CD8-positive, alpha-beta memory T cell (primary cell): Measurements from ENCODE around the gene TARDBP. TPM values are rescaled to one million over a fixed set of nuclear protein-coding genes. Genes with fewer than 3 reads are reported as not detected.
"Not testable (repeated sequence)": the region's sequence is repeated elsewhere in the genome, so short reads cannot be mapped to it uniquely, and the experiment has no call there.

Experiments
- CTCF ChIA-PET: fragments of 350-600 bp; sonication (Branson Sonifier 250); formaldehyde crosslinking; loops from one replicate; lab custom pipeline; 2021; ENCODE audit warnings: antibody characterized with exemption; lab: Charles Lee
- POLR2A ChIA-PET: fragments of 350-600 bp; sonication (Branson Sonifier 250); formaldehyde crosslinking; loops from one replicate; lab custom pipeline; 2021; ENCODE audit warnings: antibody characterized with exemption; lab: Charles Lee
- DNase-seq, 5 donors: peaks; one replicate each; pipeline versions ENCODE4 v3.0.0 to v3.0.0-alpha.2; 2020 to 2022; ENCODE audit warnings: mixed read lengths in 1 of 5
- H3K27ac ChIP-seq: one replicate; pipeline ENCODE4 v1.7.0; 2013; ENCODE audit warnings: low read depth, mild to moderate bottlenecking, low read length, moderate library complexity
- H3K27me3 ChIP-seq: 2 replicates; pipeline ENCODE4 v1.7.0; 2013; ENCODE audit warnings: low read length, mild to moderate bottlenecking; ENCODE audit not compliant: insufficient read depth, poor library complexity, severe bottlenecking
- H3K36me3 ChIP-seq: 2 replicates; pipeline ENCODE4 v1.7.0; 2013; ENCODE audit warnings: mild to moderate bottlenecking, low read length, moderate library complexity; ENCODE audit not compliant: insufficient read depth
- H3K4me1 ChIP-seq: 2 replicates; pipeline ENCODE4 v1.7.0; 2013; ENCODE audit warnings: mild to moderate bottlenecking, low read length, moderate library complexity; ENCODE audit not compliant: insufficient read depth
- H3K4me3 ChIP-seq: 2 replicates; pipeline ENCODE4 v1.7.0; 2013; ENCODE audit warnings: mild to moderate bottlenecking, low read length
- H3K9me3 ChIP-seq: 2 replicates; pipeline ENCODE4 v1.7.0; 2013; ENCODE audit warnings: mild to moderate bottlenecking, low read length
- H3K27ac Mint-ChIP-seq, 8 donors: one replicate each; pipeline ENCODE4 v1.8.0; 2020 to 2021; ENCODE audit warnings: mixed read lengths in 8 of 8, mild to moderate bottlenecking in 6 of 8, inconsistent platforms in 3 of 8, moderate library complexity in 3 of 8
- H3K27me3 Mint-ChIP-seq, 2 donors: one replicate each; pipeline ENCODE4 v1.8.0; 2020 to 2021; ENCODE audit warnings: mixed read lengths in 2 of 2, mild to moderate bottlenecking in 1 of 2, moderate library complexity in 1 of 2
- H3K36me3 Mint-ChIP-seq, 3 donors: one replicate each; pipeline ENCODE4 v1.8.0; 2020 to 2021; ENCODE audit warnings: mixed read lengths in 3 of 3, inconsistent platforms in 1 of 3, mild to moderate bottlenecking in 1 of 3
- H3K4me1 Mint-ChIP-seq, 3 donors: one replicate each; pipeline ENCODE4 v1.8.0; 2020 to 2021; ENCODE audit warnings: mixed read lengths in 3 of 3, inconsistent platforms in 1 of 3, mild to moderate bottlenecking in 1 of 3
- H3K4me3 Mint-ChIP-seq, 7 donors: one replicate each; pipeline ENCODE4 v1.8.0; 2020 to 2021; ENCODE audit warnings: mixed read lengths in 7 of 7, mild to moderate bottlenecking in 6 of 7, moderate library complexity in 4 of 7, inconsistent platforms in 2 of 7
- H3K9me3 Mint-ChIP-seq, 5 donors: one replicate each; pipeline ENCODE4 v1.8.0; 2020 to 2022; ENCODE audit warnings: mixed read lengths in 5 of 5, mild to moderate bottlenecking in 3 of 5, moderate library complexity in 2 of 5, inconsistent platforms in 1 of 5
- polyA plus RNA-seq: library from polyadenylated mRNA; unstranded; fragments of 300-500 nt; fragmentation: Illumina TruSeq; gene quantifications from one replicate; pipeline ENCODE4 v1.2.3, GENCODE V29; 2021
- total RNA-seq, 2 experiments: library from RNA; stranded (reverse); gene quantifications; one replicate each; pipeline ENCODE4 v1.2.3, GENCODE V29; 2021

TARDBP gene
- total and polyA plus RNA-seq, 3 experiments from 2014 or later = 74.5 to 239 (median 215) TPM

- POLR2A ChIA-PET = no interaction called here
Measured at GRCh38 chr1:11039351-11040104, 27.1 kb downstream of the TARDBP start.

GRCh38 chr1:11040105-11040429 is 27.6 kb downstream of the TARDBP start:
- H3K27me3 Mint-ChIP-seq, H3K9me3 ChIP-seq, POLR2A ChIA-PET, H3K9me3 Mint-ChIP-seq, H3K27me3 ChIP-seq, CTCF ChIA-PET, H3K27ac Mint-ChIP-seq, H3K4me1 ChIP-seq, H3K4me3 ChIP-seq, H3K36me3 ChIP-seq, H3K27ac ChIP-seq, DNase-seq, H3K4me3 Mint-ChIP-seq, H3K4me1 Mint-ChIP-seq, H3K36me3 Mint-ChIP-seq: not testable (repeated sequence)

More at GRCh38 chr1:11039351-11040104, 27.1 kb downstream of the TARDBP start:
- CTCF ChIA-PET = interaction anchor here (1.3 to 3.7 kb wide), 4 partner anchors 21 to 606 kb away, joined by 3 to 30 read pairs (median 20); partner anchors contain the start of genes MTOR and SRM
- H3K27ac Mint-ChIP-seq = no peak overlapping the region
- H3K27me3 Mint-ChIP-seq = peaks cover 4 to 9% of the 10 kb centered on the region in 2 donors
- no peaks in the 10 kb centered on the region for H3K36me3 Mint-ChIP-seq
- peaks cover 6 to 8% (median 7%) of the 10 kb centered on the region in 3 donors for H3K4me1 Mint-ChIP-seq
- no peaks in the 10 kb centered on the region for H3K9me3 Mint-ChIP-seq
- Histone ChIP-seq H3K27ac (no peak overlapping the region), H3K4me1 (peaks cover 7% of the 10 kb centered on the region), H3K9me3 (no peaks in the 10 kb centered on the region), H3K27me3 (peaks cover 4% of the 10 kb centered on the region), H3K4me3 (no peak overlapping the region), H3K36me3 (no peaks in the 10 kb centered on the region)
- H3K4me3 Mint-ChIP-seq = no peak overlapping the region
- no peak for DNase-seq

- no peaks in the 10 kb centered on the region for H3K9me3 Mint-ChIP-seq
- no peak for DNase-seq
- H3K4me1 ChIP-seq = peaks cover 7% of the 10 kb centered on the region
- H3K36me3 Mint-ChIP-seq = no peaks in the 10 kb centered on the region
- H3K27me3 ChIP-seq = peaks cover 4% of the 10 kb centered on the region
- H3K27ac Mint-ChIP-seq = no peak overlapping the region
- no peaks in the 10 kb centered on the region for H3K36me3 ChIP-seq
- no peaks in the 10 kb centered on the region for H3K9me3 ChIP-seq
- no peak overlapping the region for H3K4me3 ChIP-seq
- POLR2A ChIA-PET = no interaction called here
- peaks cover 4 to 9% of the 10 kb centered on the region in 2 donors for H3K27me3 Mint-ChIP-seq
- H3K4me1 Mint-ChIP-seq = peaks cover 6 to 8% (median 7%) of the 10 kb centered on the region in 3 donors
- H3K27ac ChIP-seq = no peak overlapping the region
- CTCF ChIA-PET = no interaction called here
- H3K4me3 Mint-ChIP-seq = no peak overlapping the region
Measured at GRCh38 chr1:11041048-11041447, 28.6 kb downstream of the TARDBP start.

- ChIA-PET CTCF (no interaction called here), POLR2A (no interaction called here)
- Mint-ChIP-seq H3K9me3 (no peaks in the 10 kb centered on the region), H3K27ac (no peak overlapping the region), H3K4me3 (no peak overlapping the region), H3K27me3 (peaks cover 4 to 9% of the 10 kb centered on the region in 2 donors), H3K4me1 (peaks cover 6 to 8% (median 7%) of the 10 kb centered on the region in 3 donors), H3K36me3 (no peaks in the 10 kb centered on the region)
- DNase-seq = no peak
- Histone ChIP-seq H3K4me1 (peaks cover 7% of the 10 kb centered on the region), H3K9me3 (no peaks in the 10 kb centered on the region), H3K27ac (no peak overlapping the region), H3K27me3 (peaks cover 4% of the 10 kb centered on the region), H3K4me3 (no peak overlapping the region), H3K36me3 (no peaks in the 10 kb centered on the region)
Measured at GRCh38 chr1:11042065-11042464, 29.6 kb downstream of the TARDBP start.

- H3K4me1 ChIP-seq = no peaks in the 10 kb centered on the region
- no peaks in the 10 kb centered on the region for H3K9me3 ChIP-seq
- H3K27ac ChIP-seq = no peak overlapping the region
- CTCF ChIA-PET = interaction anchor here (1.0 kb wide), 1 partner anchor 601 kb away, joined by 3 read pairs; no protein-coding TSS in a partner anchor
- peak overlapping the region in 1 of 8 donors; percentile 57 for H3K27ac Mint-ChIP-seq
- H3K4me3 ChIP-seq = no peak overlapping the region
- POLR2A ChIA-PET = no interaction called here
- H3K27me3 ChIP-seq = peaks cover 4% of the 10 kb centered on the region
- no peaks in the 10 kb centered on the region for H3K36me3 Mint-ChIP-seq
- no peaks in the 10 kb centered on the region for H3K4me1 Mint-ChIP-seq
- no peak overlapping the region for H3K4me3 Mint-ChIP-seq
- no peaks in the 10 kb centered on the region for H3K9me3 Mint-ChIP-seq
- no peak for DNase-seq
- no peaks in the 10 kb centered on the region for H3K36me3 ChIP-seq
- H3K27me3 Mint-ChIP-seq = no peaks in the 10 kb centered on the region
Measured at GRCh38 chr1:11042995-11043874, 30.8 kb downstream of the TARDBP start.

GRCh38 chr1:11044086-11044848 is 31.8 kb downstream of the TARDBP start:
- no peak overlapping the region for H3K27ac Mint-ChIP-seq
- no peak overlapping the region for H3K27ac ChIP-seq
- H3K4me1 Mint-ChIP-seq = no peaks in the 10 kb centered on the region
- peaks cover under 1% of the 10 kb centered on the region for H3K27me3 ChIP-seq
- no peaks in the 10 kb centered on the region for H3K27me3 Mint-ChIP-seq
- no peaks in the 10 kb centered on the region for H3K9me3 Mint-ChIP-seq
- POLR2A ChIA-PET = no interaction called here
- CTCF ChIA-PET = no interaction called here
- no peak for DNase-seq
- no peaks in the 10 kb centered on the region for H3K36me3 Mint-ChIP-seq
- no peak overlapping the region for H3K4me3 ChIP-seq
- no peaks in the 10 kb centered on the region for H3K36me3 ChIP-seq
- no peak overlapping the region for H3K4me3 Mint-ChIP-seq
- H3K9me3 ChIP-seq = no peaks in the 10 kb centered on the region
- no peaks in the 10 kb centered on the region for H3K4me1 ChIP-seq

GRCh38 chr1:11044849-11045427 is 32.5 kb downstream of the TARDBP start:
- no peaks in the 10 kb centered on the region for H3K4me1 Mint-ChIP-seq
- no peaks in the 10 kb centered on the region for H3K27me3 ChIP-seq
- H3K27me3 Mint-ChIP-seq = no peaks in the 10 kb centered on the region
- no peaks in the 10 kb centered on the region for H3K4me1 ChIP-seq
- CTCF ChIA-PET = interaction anchor here (1.7 kb wide), 1 partner anchor 8 kb away, joined by 4 read pairs; no protein-coding TSS in a partner anchor
- H3K9me3 Mint-ChIP-seq = no peaks in the 10 kb centered on the region
- H3K4me3 Mint-ChIP-seq = no peak overlapping the region
- no peak overlapping the region for H3K27ac Mint-ChIP-seq
- H3K9me3 ChIP-seq = no peaks in the 10 kb centered on the region
- no peaks in the 10 kb centered on the region for H3K36me3 Mint-ChIP-seq
- no peak for DNase-seq
- no peak overlapping the region for H3K27ac ChIP-seq
- H3K36me3 ChIP-seq = no peaks in the 10 kb centered on the region
- POLR2A ChIA-PET = no interaction called here
- H3K4me3 ChIP-seq = no peak overlapping the region
